ENCODE data around the gene PTTG1IP. TPM values are rescaled to one million over a fixed set of nuclear protein-coding genes. Genes with fewer than 3 reads are reported as not detected.

PTTG1IP gene
- total RNA-seq, 1 experiment from 2014 or later = 96.0 TPM

DNA sequence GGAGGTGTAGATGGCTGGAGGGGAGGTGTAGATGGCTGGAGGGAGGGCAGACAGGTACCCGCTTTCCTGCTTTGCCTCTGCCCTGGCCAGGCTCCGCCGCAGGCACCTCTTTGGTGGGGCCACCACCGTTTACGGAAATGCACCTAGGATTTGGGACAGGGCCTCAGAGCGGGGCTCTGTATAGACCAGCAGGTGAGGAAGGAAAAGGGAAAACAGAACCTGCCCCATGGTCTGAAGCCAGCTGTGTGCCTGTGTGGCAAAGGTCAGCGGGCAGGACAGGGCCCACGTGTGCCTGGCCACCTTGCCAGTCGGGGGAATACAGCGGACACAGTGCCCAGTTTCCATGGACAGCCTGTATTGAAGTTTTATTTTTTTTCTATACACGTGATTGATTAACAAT lies 12.1 kb upstream of the PTTG1IP start:
- H3K27me3 Mint-ChIP-seq (ENCODE audit: low read depth) = no peaks in the 10 kb centered on the region
- no peaks in the 10 kb centered on the region for H3K4me1 Mint-ChIP-seq
- POLR2A ChIA-PET = no interaction called here
- DNase-seq (ENCODE audit: low spot score) (no peak), ATAC-seq (no peak)
- TF ChIP-seq, protein P1, sequence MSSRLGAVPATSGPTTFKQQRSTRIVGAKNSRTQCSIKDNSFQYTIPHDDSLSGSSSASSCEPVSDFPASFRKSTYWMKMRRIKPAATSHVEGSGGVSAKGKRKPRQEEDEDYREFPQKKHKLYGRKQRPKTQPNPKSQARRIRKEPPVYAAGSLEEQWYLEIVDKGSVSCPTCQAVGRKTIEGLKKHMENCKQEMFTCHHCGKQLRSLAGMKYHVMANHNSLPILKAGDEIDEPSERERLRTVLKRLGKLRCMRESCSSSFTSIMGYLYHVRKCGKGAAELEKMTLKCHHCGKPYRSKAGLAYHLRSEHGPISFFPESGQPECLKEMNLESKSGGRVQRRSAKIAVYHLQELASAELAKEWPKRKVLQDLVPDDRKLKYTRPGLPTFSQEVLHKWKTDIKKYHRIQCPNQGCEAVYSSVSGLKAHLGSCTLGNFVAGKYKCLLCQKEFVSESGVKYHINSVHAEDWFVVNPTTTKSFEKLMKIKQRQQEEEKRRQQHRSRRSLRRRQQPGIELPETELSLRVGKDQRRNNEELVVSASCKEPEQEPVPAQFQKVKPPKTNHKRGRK (CRISPR knock-in tag; IDR thresholded peaks at IDR 0.05; ENCODE audit: borderline replicate concordance) = no peak
- TF ChIP-seq, protein P2, sequence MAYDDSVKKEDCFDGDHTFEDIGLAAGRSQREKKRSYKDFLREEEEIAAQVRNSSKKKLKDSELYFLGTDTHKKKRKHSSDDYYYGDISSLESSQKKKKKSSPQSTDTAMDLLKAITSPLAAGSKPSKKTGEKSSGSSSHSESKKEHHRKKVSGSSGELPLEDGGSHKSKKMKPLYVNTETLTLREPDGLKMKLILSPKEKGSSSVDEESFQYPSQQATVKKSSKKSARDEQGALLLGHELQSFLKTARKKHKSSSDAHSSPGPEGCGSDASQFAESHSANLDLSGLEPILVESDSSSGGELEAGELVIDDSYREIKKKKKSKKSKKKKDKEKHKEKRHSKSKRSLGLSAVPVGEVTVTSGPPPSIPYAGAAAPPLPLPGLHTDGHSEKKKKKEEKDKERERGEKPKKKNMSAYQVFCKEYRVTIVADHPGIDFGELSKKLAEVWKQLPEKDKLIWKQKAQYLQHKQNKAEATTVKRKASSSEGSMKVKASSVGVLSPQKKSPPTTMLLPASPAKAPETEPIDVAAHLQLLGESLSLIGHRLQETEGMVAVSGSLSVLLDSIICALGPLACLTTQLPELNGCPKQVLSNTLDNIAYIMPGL (CRISPR knock-in tag; IDR thresholded peaks at IDR 0.05) = no peak
- TF ChIP-seq, protein P3, sequence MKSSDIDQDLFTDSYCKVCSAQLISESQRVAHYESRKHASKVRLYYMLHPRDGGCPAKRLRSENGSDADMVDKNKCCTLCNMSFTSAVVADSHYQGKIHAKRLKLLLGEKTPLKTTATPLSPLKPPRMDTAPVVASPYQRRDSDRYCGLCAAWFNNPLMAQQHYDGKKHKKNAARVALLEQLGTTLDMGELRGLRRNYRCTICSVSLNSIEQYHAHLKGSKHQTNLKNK (CRISPR knock-in tag; IDR thresholded peaks at IDR 0.05) = no peak
- no peak for TF ChIP-seq ESRRA (CRISPR knock-in tag; IDR thresholded peaks at IDR 0.05; ENCODE audit: borderline replicate concordance)
- TF ChIP-seq, protein P4, sequence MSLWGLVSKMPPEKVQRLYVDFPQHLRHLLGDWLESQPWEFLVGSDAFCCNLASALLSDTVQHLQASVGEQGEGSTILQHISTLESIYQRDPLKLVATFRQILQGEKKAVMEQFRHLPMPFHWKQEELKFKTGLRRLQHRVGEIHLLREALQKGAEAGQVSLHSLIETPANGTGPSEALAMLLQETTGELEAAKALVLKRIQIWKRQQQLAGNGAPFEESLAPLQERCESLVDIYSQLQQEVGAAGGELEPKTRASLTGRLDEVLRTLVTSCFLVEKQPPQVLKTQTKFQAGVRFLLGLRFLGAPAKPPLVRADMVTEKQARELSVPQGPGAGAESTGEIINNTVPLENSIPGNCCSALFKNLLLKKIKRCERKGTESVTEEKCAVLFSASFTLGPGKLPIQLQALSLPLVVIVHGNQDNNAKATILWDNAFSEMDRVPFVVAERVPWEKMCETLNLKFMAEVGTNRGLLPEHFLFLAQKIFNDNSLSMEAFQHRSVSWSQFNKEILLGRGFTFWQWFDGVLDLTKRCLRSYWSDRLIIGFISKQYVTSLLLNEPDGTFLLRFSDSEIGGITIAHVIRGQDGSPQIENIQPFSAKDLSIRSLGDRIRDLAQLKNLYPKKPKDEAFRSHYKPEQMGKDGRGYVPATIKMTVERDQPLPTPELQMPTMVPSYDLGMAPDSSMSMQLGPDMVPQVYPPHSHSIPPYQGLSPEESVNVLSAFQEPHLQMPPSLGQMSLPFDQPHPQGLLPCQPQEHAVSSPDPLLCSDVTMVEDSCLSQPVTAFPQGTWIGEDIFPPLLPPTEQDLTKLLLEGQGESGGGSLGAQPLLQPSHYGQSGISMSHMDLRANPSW (CRISPR knock-in tag; conservative IDR thresholded peaks at IDR 0.05; ENCODE audit: low read depth) = no peak
- no peak for TF ChIP-seq TP53 (CRISPR knock-in tag; IDR thresholded peaks at IDR 0.05)
- TF ChIP-seq ZNF396 (CRISPR knock-in tag; IDR thresholded peaks at IDR 0.05; ENCODE audit: borderline replicate concordance) = no peak
- no peak for TF ChIP-seq GRHL2 (CRISPR knock-in tag; IDR thresholded peaks at IDR 0.05; ENCODE audit: insufficient replicate concordance, severe bottlenecking)
- no peak for TF ChIP-seq SMAD3 (CRISPR knock-in tag; IDR thresholded peaks at IDR 0.05; ENCODE audit: borderline replicate concordance)
- TF ChIP-seq, protein P5, sequence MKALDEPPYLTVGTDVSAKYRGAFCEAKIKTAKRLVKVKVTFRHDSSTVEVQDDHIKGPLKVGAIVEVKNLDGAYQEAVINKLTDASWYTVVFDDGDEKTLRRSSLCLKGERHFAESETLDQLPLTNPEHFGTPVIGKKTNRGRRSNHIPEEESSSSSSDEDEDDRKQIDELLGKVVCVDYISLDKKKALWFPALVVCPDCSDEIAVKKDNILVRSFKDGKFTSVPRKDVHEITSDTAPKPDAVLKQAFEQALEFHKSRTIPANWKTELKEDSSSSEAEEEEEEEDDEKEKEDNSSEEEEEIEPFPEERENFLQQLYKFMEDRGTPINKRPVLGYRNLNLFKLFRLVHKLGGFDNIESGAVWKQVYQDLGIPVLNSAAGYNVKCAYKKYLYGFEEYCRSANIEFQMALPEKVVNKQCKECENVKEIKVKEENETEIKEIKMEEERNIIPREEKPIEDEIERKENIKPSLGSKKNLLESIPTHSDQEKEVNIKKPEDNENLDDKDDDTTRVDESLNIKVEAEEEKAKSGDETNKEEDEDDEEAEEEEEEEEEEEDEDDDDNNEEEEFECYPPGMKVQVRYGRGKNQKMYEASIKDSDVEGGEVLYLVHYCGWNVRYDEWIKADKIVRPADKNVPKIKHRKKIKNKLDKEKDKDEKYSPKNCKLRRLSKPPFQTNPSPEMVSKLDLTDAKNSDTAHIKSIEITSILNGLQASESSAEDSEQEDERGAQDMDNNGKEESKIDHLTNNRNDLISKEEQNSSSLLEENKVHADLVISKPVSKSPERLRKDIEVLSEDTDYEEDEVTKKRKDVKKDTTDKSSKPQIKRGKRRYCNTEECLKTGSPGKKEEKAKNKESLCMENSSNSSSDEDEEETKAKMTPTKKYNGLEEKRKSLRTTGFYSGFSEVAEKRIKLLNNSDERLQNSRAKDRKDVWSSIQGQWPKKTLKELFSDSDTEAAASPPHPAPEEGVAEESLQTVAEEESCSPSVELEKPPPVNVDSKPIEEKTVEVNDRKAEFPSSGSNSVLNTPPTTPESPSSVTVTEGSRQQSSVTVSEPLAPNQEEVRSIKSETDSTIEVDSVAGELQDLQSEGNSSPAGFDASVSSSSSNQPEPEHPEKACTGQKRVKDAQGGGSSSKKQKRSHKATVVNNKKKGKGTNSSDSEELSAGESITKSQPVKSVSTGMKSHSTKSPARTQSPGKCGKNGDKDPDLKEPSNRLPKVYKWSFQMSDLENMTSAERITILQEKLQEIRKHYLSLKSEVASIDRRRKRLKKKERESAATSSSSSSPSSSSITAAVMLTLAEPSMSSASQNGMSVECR (CRISPR knock-in tag; IDR thresholded peaks at IDR 0.05; ENCODE audit: borderline replicate concordance) = no peak
- TF ChIP-seq GABPB1 (CRISPR knock-in tag; IDR thresholded peaks at IDR 0.05) = no peak
- TF ChIP-seq, protein P6, sequence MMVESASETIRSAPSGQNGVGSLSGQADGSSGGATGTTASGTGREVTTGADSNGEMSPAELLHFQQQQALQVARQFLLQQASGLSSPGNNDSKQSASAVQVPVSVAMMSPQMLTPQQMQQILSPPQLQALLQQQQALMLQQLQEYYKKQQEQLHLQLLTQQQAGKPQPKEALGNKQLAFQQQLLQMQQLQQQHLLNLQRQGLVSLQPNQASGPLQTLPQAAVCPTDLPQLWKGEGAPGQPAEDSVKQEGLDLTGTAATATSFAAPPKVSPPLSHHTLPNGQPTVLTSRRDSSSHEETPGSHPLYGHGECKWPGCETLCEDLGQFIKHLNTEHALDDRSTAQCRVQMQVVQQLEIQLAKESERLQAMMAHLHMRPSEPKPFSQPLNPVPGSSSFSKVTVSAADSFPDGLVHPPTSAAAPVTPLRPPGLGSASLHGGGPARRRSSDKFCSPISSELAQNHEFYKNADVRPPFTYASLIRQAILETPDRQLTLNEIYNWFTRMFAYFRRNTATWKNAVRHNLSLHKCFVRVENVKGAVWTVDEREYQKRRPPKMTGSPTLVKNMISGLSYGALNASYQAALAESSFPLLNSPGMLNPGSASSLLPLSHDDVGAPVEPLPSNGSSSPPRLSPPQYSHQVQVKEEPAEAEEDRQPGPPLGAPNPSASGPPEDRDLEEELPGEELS (CRISPR knock-in tag; IDR thresholded peaks at IDR 0.05) = no peak
- TF ChIP-seq GTF2I (CRISPR knock-in tag; conservative IDR thresholded peaks at IDR 0.05) = no peak
- TF ChIP-seq OVOL2 (CRISPR knock-in tag; IDR thresholded peaks at IDR 0.05; ENCODE audit: borderline replicate concordance) = no peak
- no peaks in the 10 kb centered on the region for H3K9me3 Mint-ChIP-seq
- H3K4me3 Mint-ChIP-seq = no peak overlapping the region
- no peaks in the 10 kb centered on the region for H3K36me3 Mint-ChIP-seq
- H3K27ac Mint-ChIP-seq = no peak overlapping the region
- CTCF ChIA-PET = no interaction called here
